Astrocyte (in vitro differentiated cells and primary cell): Measurements from ENCODE around the gene DDX39A. TPM values are rescaled to one million over a fixed set of nuclear protein-coding genes. Genes with fewer than 3 reads are reported as not detected.
"Not testable (repeated sequence)": the region's sequence is repeated elsewhere in the genome, so short reads cannot be mapped to it uniquely, and the experiment has no call there.

Source experiments
- DNase-seq: peaks from one replicate; pipeline ENCODE4 v3.0.0-alpha.2; 2010; ENCODE audit warnings: low read depth
- FAIRE-seq: peaks from 2 replicates; lab custom pipeline; 2011; peaks lifted over from hg19 to GRCh38; lab: Jason Lieb, UNC
- H2AFZ ChIP-seq: 2 replicates; pipeline ENCODE4 v1.6.0; 2012; ENCODE audit warnings: low read depth, low read length, inconsistent platforms
- H3K27ac ChIP-seq: 2 replicates; pipeline ENCODE4 v1.5.1; 2011; ENCODE audit warnings: low read depth, low read length, inconsistent platforms
- H3K27me3 ChIP-seq: 2 replicates; pipeline ENCODE4 v1.6.0; 2011; ENCODE audit warnings: low read length, inconsistent platforms; ENCODE audit not compliant: insufficient read depth
- H3K36me3 ChIP-seq: 2 replicates; pipeline ENCODE4 v1.5.1; 2011; ENCODE audit warnings: low read length, inconsistent platforms; ENCODE audit not compliant: insufficient read depth
- H3K4me1 ChIP-seq: 2 replicates; pipeline ENCODE4 v1.5.1; 2011; ENCODE audit warnings: low read length, inconsistent platforms; ENCODE audit not compliant: insufficient read depth
- H3K4me2 ChIP-seq: 2 replicates; pipeline ENCODE4 v1.6.0; 2012; ENCODE audit warnings: low read length, inconsistent platforms
- H3K4me3 ChIP-seq: 2 replicates; pipeline ENCODE4 v1.5.1; 2011; ENCODE audit warnings: low read depth, mild to moderate bottlenecking, low read length, inconsistent platforms; ENCODE audit not compliant: insufficient read depth
- H3K79me2 ChIP-seq: 2 replicates; pipeline ENCODE4 v1.6.0; 2012; ENCODE audit warnings: mild to moderate bottlenecking, low read length, inconsistent platforms; ENCODE audit not compliant: insufficient read depth
- H3K9ac ChIP-seq: 2 replicates; pipeline ENCODE4 v1.6.0; 2012; ENCODE audit warnings: mild to moderate bottlenecking, low read length, inconsistent platforms
- H3K9me3 ChIP-seq: 2 replicates; pipeline ENCODE4 v1.5.1; 2012; ENCODE audit warnings: low read depth, mild to moderate bottlenecking, low read length, inconsistent platforms; ENCODE audit not compliant: insufficient read depth
- H4K20me1 ChIP-seq: 2 replicates; pipeline ENCODE4 v1.6.0; 2012; ENCODE audit warnings: low read length, inconsistent platforms; ENCODE audit not compliant: insufficient read depth
- H3K27ac Mint-ChIP-seq: one replicate; pipeline ENCODE4 v1.8.0; 2021; ENCODE audit warnings: mild to moderate bottlenecking, mixed read lengths; ENCODE audit not compliant: unreplicated experiment
- H3K27me3 Mint-ChIP-seq: one replicate; pipeline ENCODE4 v1.8.0; 2021; ENCODE audit warnings: low read depth, mixed read lengths; ENCODE audit not compliant: unreplicated experiment
- H3K36me3 Mint-ChIP-seq: one replicate; pipeline ENCODE4 v1.8.0; 2021; ENCODE audit warnings: low read depth, mixed read lengths; ENCODE audit not compliant: unreplicated experiment
- H3K4me1 Mint-ChIP-seq: one replicate; pipeline ENCODE4 v1.8.0; 2021; ENCODE audit warnings: low read depth, mixed read lengths; ENCODE audit not compliant: unreplicated experiment
- H3K4me3 Mint-ChIP-seq: one replicate; pipeline ENCODE4 v1.8.0; 2021; ENCODE audit warnings: mild to moderate bottlenecking, moderate library complexity, mixed read lengths; ENCODE audit not compliant: unreplicated experiment
- H3K9me3 Mint-ChIP-seq: one replicate; pipeline ENCODE4 v1.8.0; 2021; ENCODE audit warnings: mild to moderate bottlenecking, mixed read lengths; ENCODE audit not compliant: unreplicated experiment
- EZH2 ChIP-seq: IDR thresholded peaks from 2 replicates; pipeline ENCODE4 v1.6.1; 2012; ENCODE audit warnings: mild to moderate bottlenecking, low read length, inconsistent platforms; ENCODE audit not compliant: insufficient read depth
- total RNA-seq: library from RNA; stranded (reverse); gene quantifications from 2 replicates; pipeline ENCODE4 v1.2.1, GENCODE V29; 2021
- TF ChIP-seq, protein P1 (sequence below): IDR thresholded peaks from 2 replicates; pipeline ENCODE4 v1.5.1; 2011; ENCODE audit warnings: low read depth, mild to moderate bottlenecking, inconsistent platforms, low read length, moderate library complexity; ENCODE audit not compliant: insufficient read depth

DDX39A gene
- total RNA-seq, 1 donor from 2014 or later: 54.9 TPM

GRCh38 chr19:14366529-14366928, 52.6 kb downstream of the DDX39A start:
- H3K36me3 Mint-ChIP-seq: peaks cover 3% of the 10 kb centered on the region
- Histone ChIP-seq H3K27ac (no peak overlapping the region), H4K20me1 (no peaks in the 10 kb centered on the region), H3K9ac (no peak overlapping the region), H3K4me3 (no peak overlapping the region), H2AFZ (no peak overlapping the region), H3K4me2 (no peak overlapping the region), H3K9me3 (no peaks in the 10 kb centered on the region), H3K27me3 (no peaks in the 10 kb centered on the region), H3K36me3 (no peaks in the 10 kb centered on the region), H3K79me2 (no peaks in the 10 kb centered on the region), H3K4me1 (peaks cover 17% of the 10 kb centered on the region)
- H3K27me3 Mint-ChIP-seq: no peaks in the 10 kb centered on the region
- H3K27ac Mint-ChIP-seq: no peak overlapping the region
- no peak for FAIRE-seq
- H3K4me1 Mint-ChIP-seq: peaks cover 14% of the 10 kb centered on the region
- peak; percentile 35 for DNase-seq
- TF ChIP-seq EZH2: no peak
- TF ChIP-seq, protein P1, sequence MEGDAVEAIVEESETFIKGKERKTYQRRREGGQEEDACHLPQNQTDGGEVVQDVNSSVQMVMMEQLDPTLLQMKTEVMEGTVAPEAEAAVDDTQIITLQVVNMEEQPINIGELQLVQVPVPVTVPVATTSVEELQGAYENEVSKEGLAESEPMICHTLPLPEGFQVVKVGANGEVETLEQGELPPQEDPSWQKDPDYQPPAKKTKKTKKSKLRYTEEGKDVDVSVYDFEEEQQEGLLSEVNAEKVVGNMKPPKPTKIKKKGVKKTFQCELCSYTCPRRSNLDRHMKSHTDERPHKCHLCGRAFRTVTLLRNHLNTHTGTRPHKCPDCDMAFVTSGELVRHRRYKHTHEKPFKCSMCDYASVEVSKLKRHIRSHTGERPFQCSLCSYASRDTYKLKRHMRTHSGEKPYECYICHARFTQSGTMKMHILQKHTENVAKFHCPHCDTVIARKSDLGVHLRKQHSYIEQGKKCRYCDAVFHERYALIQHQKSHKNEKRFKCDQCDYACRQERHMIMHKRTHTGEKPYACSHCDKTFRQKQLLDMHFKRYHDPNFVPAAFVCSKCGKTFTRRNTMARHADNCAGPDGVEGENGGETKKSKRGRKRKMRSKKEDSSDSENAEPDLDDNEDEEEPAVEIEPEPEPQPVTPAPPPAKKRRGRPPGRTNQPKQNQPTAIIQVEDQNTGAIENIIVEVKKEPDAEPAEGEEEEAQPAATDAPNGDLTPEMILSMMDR: no peak
- peaks cover 4% of the 10 kb centered on the region for H3K9me3 Mint-ChIP-seq
- H3K4me3 Mint-ChIP-seq: no peak overlapping the region

GRCh38 chr19:14364098-14364443, 55.1 kb downstream of the DDX39A start:
- not testable (repeated sequence) for H3K27me3 ChIP-seq, H3K36me3 Mint-ChIP-seq, FAIRE-seq, H3K27ac ChIP-seq, DNase-seq, H3K4me3 Mint-ChIP-seq, H3K4me1 Mint-ChIP-seq, H3K4me3 ChIP-seq, H4K20me1 ChIP-seq, H3K79me2 ChIP-seq, H3K9ac ChIP-seq, H3K9me3 ChIP-seq, H3K27me3 Mint-ChIP-seq, H3K36me3 ChIP-seq, H3K9me3 Mint-ChIP-seq, H3K4me1 ChIP-seq
- peak overlapping the region; percentile 95 for H3K27ac Mint-ChIP-seq
- Histone ChIP-seq H3K4me2 (peak overlapping the region; percentile 83), H2AFZ (peak overlapping the region; percentile 87)

- no peak for FAIRE-seq
- H3K9ac ChIP-seq: peak overlapping the region; percentile 61
Measured at GRCh38 chr19:14363183-14364097, 55.7 kb downstream of the DDX39A start.

More at GRCh38 chr19:14363183-14364097, 55.7 kb downstream of the DDX39A start:
- Histone ChIP-seq H3K9me3 (no peaks in the 10 kb centered on the region), H3K4me2 (peak overlapping the region; percentile 83), H3K4me3 (peak overlapping the region; percentile 28), H2AFZ (peak overlapping the region; percentile 87), H3K27ac (peak overlapping the region; percentile 33), H3K36me3 (no peaks in the 10 kb centered on the region), H3K27me3 (no peaks in the 10 kb centered on the region), H3K79me2 (no peaks in the 10 kb centered on the region), H3K4me1 (peaks cover 8% of the 10 kb centered on the region), H4K20me1 (no peaks in the 10 kb centered on the region)
- Mint-ChIP-seq H3K27ac (peak overlapping the region; percentile 95), H3K36me3 (peaks cover 3% of the 10 kb centered on the region), H3K27me3 (no peaks in the 10 kb centered on the region), H3K9me3 (peaks cover 3% of the 10 kb centered on the region), H3K4me1 (peaks cover 6% of the 10 kb centered on the region), H3K4me3 (peak overlapping the region; percentile 60)
- no peak for TF ChIP-seq EZH2
- TF ChIP-seq, protein P1: no peak
- peak; percentile 48 for DNase-seq
